Progenitor cell of endocrine pancreas (in vitro differentiated cells): Measurements from ENCODE around the gene STK32B. TPM values are rescaled to one million over a fixed set of nuclear protein-coding genes. Genes with fewer than 3 reads are reported as not detected.

Source experiments
- DNase-seq: peaks from one replicate; pipeline ENCODE4 v3.0.0; 2021; ENCODE audit warnings: low spot score; ENCODE audit not compliant: unreplicated experiment
- H3K27ac Mint-ChIP-seq: 2 replicates; pipeline ENCODE4 v1.8.0; 2021; ENCODE audit warnings: mild to moderate bottlenecking, moderate library complexity, mixed read lengths
- H3K27me3 Mint-ChIP-seq: 2 replicates; pipeline ENCODE4 v1.8.0; 2021; ENCODE audit warnings: mixed read lengths
- H3K36me3 Mint-ChIP-seq: 2 replicates; pipeline ENCODE4 v1.8.0; 2022; ENCODE audit warnings: mixed read lengths; ENCODE audit not compliant: insufficient read depth
- H3K4me1 Mint-ChIP-seq: 2 replicates; pipeline ENCODE4 v1.8.0; 2021; ENCODE audit warnings: low read depth, mixed read lengths
- H3K4me3 Mint-ChIP-seq: 2 replicates; pipeline ENCODE4 v1.8.0; 2021; ENCODE audit warnings: low read depth, mild to moderate bottlenecking, moderate library complexity, mixed read lengths
- H3K9me3 Mint-ChIP-seq: 2 replicates; pipeline ENCODE4 v1.8.0; 2021; ENCODE audit warnings: low read depth, mixed read lengths
- total RNA-seq: library from RNA; stranded (reverse); gene quantifications from 2 replicates; pipeline ENCODE4 v1.2.1, GENCODE V29; 2021
- TF ChIP-seq, protein P1 (sequence below): fragments of 200-600 bp; sonication (generic); IDR thresholded peaks from one replicate; pipeline ENCODE4 v1.5.0; 2021; ENCODE audit warnings: antibody characterized with exemption, mild to moderate bottlenecking; ENCODE audit not compliant: unreplicated experiment

The STK32B gene
- total RNA-seq, 1 donor from 2014 or later = 0.36 TPM

DNA sequence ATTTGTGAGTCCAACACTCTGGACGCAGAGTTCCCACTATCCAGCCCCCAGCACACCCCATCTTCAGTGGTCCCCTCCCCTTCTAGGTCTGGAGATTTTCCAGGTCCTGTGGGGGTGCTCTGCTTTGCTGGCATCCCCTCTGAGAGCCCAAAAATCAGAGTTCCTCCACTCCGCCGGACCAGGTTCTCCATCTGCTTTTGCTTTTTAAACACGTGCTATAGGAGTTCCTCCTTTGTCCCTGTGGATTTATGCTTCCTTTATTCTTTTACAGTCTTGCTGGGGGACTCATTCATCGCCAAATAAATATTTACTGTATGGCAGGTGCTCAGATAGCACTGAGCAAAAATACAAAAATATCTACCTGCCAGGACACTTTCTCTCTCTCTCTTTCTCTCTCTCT lies 324.7 kb downstream of the STK32B start:
- H3K9me3 Mint-ChIP-seq = peaks cover 11% of the 10 kb centered on the region
- no peak for DNase-seq
- H3K27me3 Mint-ChIP-seq = peaks cover 23% of the 10 kb centered on the region
- no peak overlapping the region for H3K27ac Mint-ChIP-seq
- TF ChIP-seq, protein P1, sequence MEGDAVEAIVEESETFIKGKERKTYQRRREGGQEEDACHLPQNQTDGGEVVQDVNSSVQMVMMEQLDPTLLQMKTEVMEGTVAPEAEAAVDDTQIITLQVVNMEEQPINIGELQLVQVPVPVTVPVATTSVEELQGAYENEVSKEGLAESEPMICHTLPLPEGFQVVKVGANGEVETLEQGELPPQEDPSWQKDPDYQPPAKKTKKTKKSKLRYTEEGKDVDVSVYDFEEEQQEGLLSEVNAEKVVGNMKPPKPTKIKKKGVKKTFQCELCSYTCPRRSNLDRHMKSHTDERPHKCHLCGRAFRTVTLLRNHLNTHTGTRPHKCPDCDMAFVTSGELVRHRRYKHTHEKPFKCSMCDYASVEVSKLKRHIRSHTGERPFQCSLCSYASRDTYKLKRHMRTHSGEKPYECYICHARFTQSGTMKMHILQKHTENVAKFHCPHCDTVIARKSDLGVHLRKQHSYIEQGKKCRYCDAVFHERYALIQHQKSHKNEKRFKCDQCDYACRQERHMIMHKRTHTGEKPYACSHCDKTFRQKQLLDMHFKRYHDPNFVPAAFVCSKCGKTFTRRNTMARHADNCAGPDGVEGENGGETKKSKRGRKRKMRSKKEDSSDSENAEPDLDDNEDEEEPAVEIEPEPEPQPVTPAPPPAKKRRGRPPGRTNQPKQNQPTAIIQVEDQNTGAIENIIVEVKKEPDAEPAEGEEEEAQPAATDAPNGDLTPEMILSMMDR = no peak
- no peaks in the 10 kb centered on the region for H3K36me3 Mint-ChIP-seq
- H3K4me1 Mint-ChIP-seq = no peaks in the 10 kb centered on the region
- no peak overlapping the region for H3K4me3 Mint-ChIP-seq

GRCh38 chr4:5378002-5378401 lies 326.7 kb downstream of the STK32B start:
- Mint-ChIP-seq H3K4me3 (no peak overlapping the region), H3K9me3 (peaks cover 11% of the 10 kb centered on the region)

DNA sequence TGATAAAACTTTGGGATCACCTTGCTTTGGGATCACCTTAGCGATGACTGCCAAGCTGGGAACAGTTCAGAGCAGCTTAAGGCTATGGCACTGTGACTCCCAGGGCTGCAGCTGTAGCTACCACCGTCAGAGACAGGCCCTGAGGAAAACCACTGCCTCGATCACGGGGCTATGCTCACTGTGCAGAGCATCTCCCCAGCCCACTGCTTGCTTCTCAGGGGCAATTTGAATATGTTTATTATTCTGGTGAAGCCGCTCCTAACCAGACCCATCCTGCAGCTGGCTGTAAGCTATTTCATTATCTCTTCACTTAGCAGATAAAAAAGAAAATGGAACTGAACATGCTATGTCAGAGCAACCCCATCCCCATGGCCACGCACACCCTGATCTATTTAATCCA lies 328.6 kb downstream of the STK32B start:
- no peak for DNase-seq
- H3K4me1 Mint-ChIP-seq = no peaks in the 10 kb centered on the region
- H3K27me3 Mint-ChIP-seq = peaks cover 36% of the 10 kb centered on the region
- no peak overlapping the region for H3K4me3 Mint-ChIP-seq
- TF ChIP-seq, protein P1 = no peak
- no peaks in the 10 kb centered on the region for H3K36me3 Mint-ChIP-seq
- no peak overlapping the region for H3K27ac Mint-ChIP-seq
- peaks cover 5% of the 10 kb centered on the region for H3K9me3 Mint-ChIP-seq

More at GRCh38 chr4:5378002-5378401, 326.7 kb downstream of the STK32B start:
- TF ChIP-seq, protein P1 = no peak
- no peak for DNase-seq
- peaks cover 26% of the 10 kb centered on the region for H3K27me3 Mint-ChIP-seq
- H3K27ac Mint-ChIP-seq = no peak overlapping the region
- no peaks in the 10 kb centered on the region for H3K4me1 Mint-ChIP-seq
- no peaks in the 10 kb centered on the region for H3K36me3 Mint-ChIP-seq

DNA sequence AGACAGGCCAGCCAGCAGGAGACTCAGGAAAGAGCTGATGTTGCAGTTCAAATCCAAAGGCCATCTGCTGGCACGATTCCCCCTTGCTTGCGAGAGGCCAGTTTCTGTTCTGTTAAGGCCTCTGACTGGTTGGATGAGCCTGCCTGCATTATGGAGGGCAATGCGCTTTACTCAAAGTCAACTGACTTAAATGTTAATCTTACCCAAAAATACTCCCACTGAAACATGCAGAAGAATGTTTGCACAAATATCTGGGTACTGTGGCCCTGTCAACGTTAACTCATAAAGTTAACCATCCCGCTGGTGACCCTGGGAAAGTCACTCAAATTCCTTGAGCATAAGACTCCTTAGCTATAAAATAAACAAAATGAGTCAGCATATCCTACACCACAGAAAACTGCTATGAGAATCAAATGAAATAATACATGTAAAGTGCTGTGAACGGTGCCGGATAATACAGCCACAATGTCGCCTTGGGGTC lies 330.7 kb downstream of the STK32B start:
- Mint-ChIP-seq H3K27me3 (peaks cover 26% of the 10 kb centered on the region), H3K36me3 (no peaks in the 10 kb centered on the region), H3K27ac (no peak overlapping the region), H3K9me3 (peaks cover 5% of the 10 kb centered on the region), H3K4me3 (no peak overlapping the region), H3K4me1 (no peaks in the 10 kb centered on the region)
- no peak for DNase-seq
- TF ChIP-seq, protein P1 = no peak

GRCh38 chr4:5383191-5383980 lies 332.1 kb downstream of the STK32B start:
- H3K9me3 Mint-ChIP-seq = no peaks in the 10 kb centered on the region
- no peak overlapping the region for H3K27ac Mint-ChIP-seq
- TF ChIP-seq, protein P1 = no peak
- H3K27me3 Mint-ChIP-seq = peaks cover 21% of the 10 kb centered on the region
- H3K4me3 Mint-ChIP-seq = no peak overlapping the region
- no peaks in the 10 kb centered on the region for H3K36me3 Mint-ChIP-seq
- no peak for DNase-seq
- no peaks in the 10 kb centered on the region for H3K4me1 Mint-ChIP-seq
